Inflammatory macrophage (primary cell): ENCODE measurements around the gene PPA1.
"Not testable (repeated sequence)": the region's sequence is repeated elsewhere in the genome, so short reads cannot be mapped to it uniquely, and the experiment has no call there.

Experiments
- DNase-seq, 2 donors: peaks; one replicate each; pipeline ENCODE4 v3.0.0-alpha.2; 2020 to 2022
- total RNA-seq, 18 experiments: gene quantifications; one replicate each; lab custom pipeline; 2026; ENCODE audit warnings: mixed read lengths in 6 of 18, inconsistent platforms in 2 of 18; lab: John Stamatoyannopoulos, UW

PPA1 gene
- 17.9 to 92.6 (median 41.8) reads per million in 18 experiments for total RNA-seq

GRCh38 chr10:70233109-70233938 lies at the start of gene PPA1:
Gene PPA1, minus strand, starts transcription at chr10:70233429. Its CDS starts 102 bp downstream, at chr10:70233327.
- DNase-seq: peak; percentile 98 to 99

- DNase-seq: no peak
Measured at GRCh38 chr10:70281609-70282008, 48.4 kb upstream of the PPA1 start.

DNA sequence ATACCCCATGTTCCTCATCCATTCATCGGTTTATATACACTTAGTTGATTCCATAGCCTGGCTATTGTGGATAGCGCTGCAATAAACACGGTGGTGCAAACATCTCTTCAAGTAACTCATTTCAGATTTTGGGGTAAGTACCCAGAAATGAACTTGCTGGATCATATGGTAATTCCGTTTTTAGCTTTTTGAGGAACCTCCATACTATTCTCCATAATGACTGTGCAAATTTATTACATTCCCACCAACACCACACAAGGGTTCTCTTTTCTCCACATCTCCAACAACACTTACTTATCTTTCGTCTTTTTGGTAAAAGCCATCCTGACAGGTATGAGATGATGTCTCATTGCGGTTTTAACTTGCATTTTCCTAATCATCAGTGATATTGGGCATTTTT lies 46.9 kb upstream of the PPA1 start:
- DNase-seq: peak; percentile 37 to 55

- DNase-seq: no peak
Measured at GRCh38 chr10:70277396-70278030, 44.3 kb upstream of the PPA1 start.

GRCh38 chr10:70274643-70275042 lies 41.4 kb upstream of the PPA1 start:
- DNase-seq: peak; percentile 59 to 64

GRCh38 chr10:70272925-70273316 lies 39.7 kb upstream of the PPA1 start:
- DNase-seq: no peak

DNA sequence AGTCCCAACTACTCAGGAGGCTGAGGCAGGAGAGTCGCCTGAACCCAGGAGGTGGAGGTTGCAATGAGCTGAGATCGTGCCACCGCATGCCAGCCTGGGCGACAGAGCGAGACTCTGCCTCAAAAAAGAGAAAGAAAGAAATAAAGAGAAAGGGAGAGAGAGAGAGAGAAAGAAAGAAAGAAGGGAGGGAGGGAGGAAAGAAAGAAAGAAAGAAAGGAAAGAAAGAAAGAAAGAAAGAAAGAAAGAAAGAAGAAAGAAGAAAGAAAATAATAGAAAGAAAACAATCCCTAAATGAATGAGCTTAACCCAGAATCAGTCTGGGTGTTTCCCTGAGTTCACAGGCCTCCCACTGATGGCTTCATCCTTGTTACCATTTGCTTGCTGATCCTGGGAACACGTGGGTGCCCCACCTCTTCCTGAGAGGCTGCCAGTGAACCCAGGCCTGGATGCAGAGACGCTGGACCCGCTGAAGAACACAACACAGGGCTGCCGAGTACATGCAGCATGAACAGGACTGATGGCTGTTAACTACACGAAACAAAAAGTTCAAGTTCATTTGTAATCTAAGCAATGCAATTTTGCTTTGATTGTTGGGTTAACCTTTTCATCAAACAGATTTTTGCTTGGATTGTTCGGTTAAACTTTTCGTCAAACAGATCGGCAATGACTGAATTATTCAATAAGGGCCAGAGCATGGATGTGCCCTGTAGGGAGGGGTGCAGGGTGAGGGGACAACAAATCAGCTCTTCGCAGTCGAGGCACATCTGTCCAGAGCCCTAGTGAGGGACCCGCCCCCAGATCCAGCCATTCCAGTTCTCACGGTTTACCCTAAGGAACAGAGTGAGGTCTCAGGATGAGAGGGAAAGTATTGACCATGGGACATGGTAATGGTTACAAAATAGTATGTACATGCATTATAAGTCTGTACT lies 39.0 kb upstream of the PPA1 start:
- DNase-seq: no peak

DNA sequence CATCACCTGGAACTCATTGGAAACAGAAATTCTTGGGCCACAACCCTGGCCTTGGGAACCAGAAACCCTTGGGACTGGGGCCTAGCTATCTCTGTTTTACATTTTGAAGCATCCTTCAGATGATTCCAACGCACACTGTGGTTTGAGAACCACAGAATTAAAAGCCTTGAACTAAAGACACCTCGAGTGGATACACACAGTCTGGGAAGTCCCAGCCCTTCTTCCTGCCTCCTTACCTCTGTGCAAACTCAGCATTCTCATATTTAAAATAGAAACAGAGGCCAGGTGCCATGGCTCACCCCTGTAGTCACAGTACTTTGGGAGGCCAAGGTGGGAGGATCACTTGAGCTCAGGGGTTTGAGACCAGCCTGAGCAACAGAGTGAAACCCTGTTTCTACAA lies 37.7 kb upstream of the PPA1 start:
- DNase-seq: no peak

GRCh38 chr10:70269741-70270140 lies 36.5 kb upstream of the PPA1 start:
- DNase-seq: no peak

DNA sequence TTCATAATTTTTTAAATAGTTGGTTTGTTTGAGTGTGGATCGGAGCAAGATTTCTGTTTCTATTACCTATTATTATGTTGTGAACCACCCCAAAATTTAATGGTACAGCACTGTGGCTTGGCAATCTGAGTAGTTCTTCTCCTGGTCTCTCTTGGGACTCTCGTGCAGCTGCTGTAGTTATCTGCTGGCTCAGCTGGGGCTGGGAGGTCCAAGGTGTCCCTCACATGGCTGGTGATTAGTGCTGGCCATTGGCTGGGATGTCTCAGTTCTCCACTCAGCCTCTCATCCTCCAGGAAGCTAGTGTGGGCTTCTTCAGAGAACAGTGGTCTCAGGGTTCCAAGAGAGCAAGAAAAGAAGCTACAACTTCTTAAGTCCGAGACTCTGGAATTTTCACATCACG lies 35.1 kb upstream of the PPA1 start:
- no peak for DNase-seq

DNA sequence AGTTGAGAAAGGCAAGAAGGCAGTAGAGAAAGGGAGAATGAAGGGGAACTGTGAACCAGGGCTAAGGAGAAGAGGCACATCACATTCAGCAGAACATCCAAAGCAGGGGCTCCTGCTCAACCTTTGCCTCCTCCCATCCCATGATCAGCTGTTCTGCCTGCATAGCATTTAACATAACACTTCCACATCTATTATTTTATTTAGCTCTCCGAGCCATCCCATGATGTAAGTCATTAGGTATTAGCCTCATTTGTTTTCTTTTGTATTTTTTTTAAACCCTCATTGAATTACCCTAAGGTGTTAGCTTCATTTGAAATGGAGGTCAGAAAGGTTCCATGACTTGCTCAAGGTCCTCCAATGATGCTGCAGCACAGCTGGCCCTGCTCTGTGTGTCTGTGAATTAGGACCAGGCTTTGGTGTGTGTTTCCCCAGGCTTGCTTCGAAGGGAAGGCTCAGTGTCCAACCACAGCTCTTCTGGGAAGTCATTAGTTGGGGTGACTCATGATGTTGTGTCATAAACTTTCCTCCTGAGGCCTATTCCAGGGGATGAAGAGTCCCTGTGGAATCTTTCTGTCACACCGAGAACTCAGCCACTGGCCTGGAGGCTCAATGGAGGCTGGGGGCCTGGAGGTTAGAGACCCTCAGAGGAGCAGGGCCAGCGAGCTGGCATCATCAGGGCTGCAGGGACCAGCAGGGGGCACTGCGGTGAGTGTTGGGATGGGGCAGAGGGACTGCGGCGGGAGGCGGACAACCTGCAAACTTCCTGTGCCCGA lies 34.1 kb upstream of the PPA1 start:
- peak; percentile 45 to 65 for DNase-seq

- DNase-seq: no peak
Measured at GRCh38 chr10:70266701-70267100, 33.5 kb upstream of the PPA1 start.

DNA sequence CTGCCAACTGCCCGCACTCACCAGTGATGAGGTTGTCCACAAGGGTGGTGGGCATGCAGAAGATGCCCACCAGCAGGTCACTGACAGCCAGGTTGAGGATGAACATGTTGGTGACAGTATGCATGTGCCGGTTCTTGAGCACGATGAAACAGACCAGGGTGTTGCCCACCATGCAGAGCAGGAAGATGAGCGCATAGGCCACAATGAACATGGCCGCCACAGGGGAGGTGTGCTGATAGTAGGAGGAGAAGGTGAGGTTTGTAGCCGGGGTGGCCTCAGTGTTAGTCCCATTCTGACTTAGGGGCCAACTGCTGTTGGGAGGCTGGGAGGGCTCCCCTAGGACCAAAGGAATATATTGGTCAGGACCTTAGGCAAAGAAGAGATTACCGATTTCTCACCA lies 32.8 kb upstream of the PPA1 start:
- DNase-seq: no peak

DNA sequence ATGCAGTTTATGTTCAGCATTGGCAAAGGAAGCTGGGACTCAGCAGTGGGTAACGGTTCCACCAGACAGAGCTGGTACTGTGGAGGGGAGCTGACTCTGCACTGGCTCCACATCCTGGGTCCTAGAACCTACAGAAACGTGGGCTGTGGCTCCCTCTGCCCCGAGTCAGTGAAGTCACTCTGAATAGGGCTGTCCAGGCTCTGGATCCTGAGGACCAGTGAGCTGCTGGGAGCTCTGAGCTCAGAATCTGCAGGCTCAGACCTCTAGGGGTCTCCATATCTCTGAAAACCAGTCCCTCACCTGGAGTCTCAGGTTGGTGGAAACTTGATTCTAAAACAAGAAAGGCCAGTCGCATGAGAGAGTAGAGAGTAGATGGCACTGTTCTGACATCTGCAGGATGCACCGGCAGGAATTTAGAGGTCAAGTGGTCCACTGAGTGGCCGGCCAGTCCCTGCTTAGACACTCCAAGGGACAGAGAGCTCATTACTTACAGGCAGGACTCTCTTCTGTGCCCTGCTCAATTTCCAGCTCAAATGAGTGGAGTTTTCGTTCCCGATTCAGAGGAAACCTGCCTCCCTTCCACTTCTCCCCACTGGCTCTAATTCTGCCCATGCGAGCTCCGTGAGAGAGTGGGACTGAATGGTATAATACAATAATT lies 31.9 kb upstream of the PPA1 start:
- no peak for DNase-seq

- no peak for DNase-seq
Measured at GRCh38 chr10:70260734-70261133, 27.5 kb upstream of the PPA1 start.

GRCh38 chr10:70260259-70260658 lies 27.0 kb upstream of the PPA1 start:
- no peak for DNase-seq

GRCh38 chr10:70258216-70258615 lies 25.0 kb upstream of the PPA1 start:
- DNase-seq: no peak

DNA sequence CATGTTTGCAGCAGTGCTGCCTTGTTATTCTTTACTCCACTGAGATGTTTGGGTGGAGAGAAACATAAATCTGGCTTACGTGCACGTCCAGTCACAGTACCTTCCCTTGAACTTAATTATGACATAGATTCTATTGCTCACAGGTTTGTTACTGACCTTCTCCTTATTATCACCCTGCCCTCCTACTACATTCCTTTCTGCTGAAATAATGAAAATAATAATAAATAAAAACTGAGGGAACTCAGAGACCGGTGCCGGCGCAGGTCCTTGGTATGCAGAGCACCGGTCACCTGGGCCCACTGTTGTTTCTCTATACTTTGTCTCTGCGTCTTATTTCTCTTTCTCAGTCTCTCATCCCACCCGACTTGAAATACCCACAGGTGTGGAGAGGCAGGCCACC lies 24.6 kb upstream of the PPA1 start:
- DNase-seq: not testable (repeated sequence)

- no peak for DNase-seq
Measured at GRCh38 chr10:70256463-70256862, 23.2 kb upstream of the PPA1 start.

- DNase-seq: peak in 1 of 2 donors; percentile 10
Measured at GRCh38 chr10:70255329-70256299, 22.4 kb upstream of the PPA1 start.
